GM18508 (cell line): ENCODE measurements around the gene MSLN.
"Not testable (repeated sequence)": the region's sequence is repeated elsewhere in the genome, so short reads cannot be mapped to it uniquely, and the experiment has no call there.

Source experiments
- ATAC-seq: cut with Tn5 transposase; IDR thresholded peaks from one replicate; pipeline ENCODE4 v1.9.1; 2021; ENCODE audit warnings: moderate number of reproducible peaks; ENCODE audit not compliant: insufficient read depth, unreplicated experiment

MSLN gene

DNA sequence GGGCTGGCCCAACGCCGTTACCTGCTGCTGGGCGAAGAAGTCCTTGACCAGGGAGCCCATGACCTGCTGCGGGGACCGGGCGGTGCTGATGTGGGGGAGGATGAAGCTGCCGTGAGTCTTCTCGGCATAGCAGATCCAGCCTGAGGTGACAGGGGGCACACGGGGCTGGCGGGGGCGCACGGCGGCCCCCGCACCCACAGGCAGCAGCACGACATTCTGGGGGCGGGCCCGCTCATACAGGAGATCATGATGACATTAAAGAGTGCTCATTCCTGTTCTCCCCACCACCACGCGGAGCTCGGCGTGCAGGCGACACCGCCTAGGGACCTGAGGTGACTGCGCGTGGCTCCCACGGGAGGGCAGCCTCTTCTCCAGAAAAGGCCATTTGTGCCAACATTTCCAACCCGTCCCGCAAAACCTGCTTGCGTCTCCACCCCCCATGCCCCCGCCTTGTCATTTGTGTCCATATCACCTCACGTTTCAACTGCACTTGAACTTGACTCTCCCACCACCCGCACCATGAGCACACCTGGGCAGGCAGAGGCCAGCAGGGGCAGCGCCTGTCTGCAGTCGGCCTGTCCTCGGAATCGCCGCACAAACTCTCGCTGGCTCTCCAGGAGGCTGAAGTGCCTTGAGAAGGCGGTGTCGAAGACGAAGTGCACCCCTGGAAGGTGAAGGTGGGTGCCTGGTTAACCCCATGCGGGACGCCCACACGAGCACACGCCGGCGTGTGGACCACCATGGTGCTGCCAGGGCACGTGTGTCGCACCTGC lies 26.1 kb upstream of the MSLN start:
- ATAC-seq, result no peak

GRCh38 chr16:734981-735881 lies 25.3 kb upstream of the MSLN start:
- no peak for ATAC-seq

DNA sequence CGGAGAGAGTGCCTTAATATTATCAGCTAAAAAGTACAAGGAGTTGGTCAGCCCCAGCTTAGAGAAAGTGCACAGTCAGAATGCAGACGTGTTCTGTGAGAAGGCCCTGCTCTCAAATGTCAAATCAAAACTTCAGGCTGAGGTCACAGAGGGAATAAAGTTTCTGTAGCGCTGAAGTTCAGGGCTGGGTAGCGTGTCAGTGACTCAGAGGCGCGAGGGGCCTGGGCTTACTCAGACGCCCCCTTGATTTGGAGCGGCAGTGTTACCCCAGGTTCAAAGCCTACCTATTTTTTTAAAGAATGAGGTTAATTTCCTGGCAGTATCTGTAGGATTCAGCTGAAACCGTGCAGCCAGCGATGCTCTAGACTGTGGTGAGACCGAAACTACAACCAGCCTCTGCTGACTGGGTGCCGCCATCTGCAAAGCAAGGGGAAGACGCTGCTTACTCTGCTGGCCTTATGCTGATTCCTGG lies 24.5 kb upstream of the MSLN start:
- ATAC-seq, result no peak

GRCh38 chr16:736936-737481 lies 23.5 kb upstream of the MSLN start:
- ATAC-seq, result no peak

GRCh38 chr16:739560-740458 lies 20.7 kb upstream of the MSLN start:
- no peak for ATAC-seq

DNA sequence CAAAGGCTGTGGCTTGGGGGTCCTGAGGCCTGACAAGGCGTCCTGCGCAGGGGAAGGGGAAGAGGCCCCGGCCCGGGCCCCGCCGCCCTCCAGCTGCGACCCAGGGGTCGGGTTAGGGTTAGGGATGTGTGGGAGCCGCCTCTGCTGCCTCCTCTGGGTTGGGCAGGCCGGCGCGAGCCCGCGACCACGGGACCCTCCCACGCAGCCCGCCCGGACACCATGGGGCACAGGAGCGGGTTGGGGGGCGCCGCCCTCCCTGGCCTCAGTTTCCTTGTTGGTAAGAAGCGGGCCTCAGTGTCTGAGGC lies 20.1 kb upstream of the MSLN start:
- no peak for ATAC-seq

DNA sequence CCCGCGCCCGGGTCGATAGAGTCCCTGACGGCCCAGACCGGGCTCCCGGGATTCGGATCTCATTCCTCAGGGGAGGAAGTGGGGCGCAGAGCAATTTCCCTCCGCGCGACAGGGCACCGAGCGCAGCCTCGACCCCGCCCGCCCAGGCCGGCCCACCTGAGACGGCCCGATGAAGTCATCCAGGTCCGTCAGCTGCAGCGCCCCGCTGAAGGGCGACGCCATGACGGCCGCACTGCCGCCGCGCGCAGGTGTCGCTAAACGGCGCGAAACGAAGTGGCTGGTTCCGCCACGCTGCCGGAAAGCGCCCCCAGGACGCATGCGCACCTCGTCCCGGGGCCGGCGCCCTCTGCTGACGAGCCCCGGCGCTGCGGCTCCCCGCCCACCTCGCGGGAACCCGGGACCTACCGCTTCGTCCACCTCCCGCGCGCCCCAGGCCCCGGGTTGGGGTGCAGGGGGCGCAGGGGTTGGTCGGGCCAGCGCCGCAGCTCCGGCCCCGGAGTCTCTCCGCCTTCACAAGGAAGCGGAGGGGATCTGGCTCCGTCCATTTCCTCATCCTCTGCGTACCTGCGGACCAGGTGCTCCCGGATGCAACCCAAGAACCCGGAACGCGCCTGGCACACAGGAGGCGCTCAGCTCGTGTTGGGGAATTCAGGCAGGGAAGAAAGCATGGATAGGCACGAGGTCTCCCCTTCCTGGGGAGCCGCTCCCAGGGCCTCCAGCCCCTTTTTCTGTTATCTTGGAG lies 19.6 kb upstream of the MSLN start, which contains the start of gene CIAO3:
TSS of gene CIAO3 (minus strand) at position 234 of the 742 bp plus-strand sequence. CDS start at position 222, 12 bp downstream.
- ATAC-seq, result no peak

GRCh38 chr16:741986-742629 lies 18.4 kb upstream of the MSLN start:
- ATAC-seq, result no peak

- ATAC-seq, result not testable (repeated sequence)
Measured at GRCh38 chr16:742894-743293, 17.6 kb upstream of the MSLN start.

DNA sequence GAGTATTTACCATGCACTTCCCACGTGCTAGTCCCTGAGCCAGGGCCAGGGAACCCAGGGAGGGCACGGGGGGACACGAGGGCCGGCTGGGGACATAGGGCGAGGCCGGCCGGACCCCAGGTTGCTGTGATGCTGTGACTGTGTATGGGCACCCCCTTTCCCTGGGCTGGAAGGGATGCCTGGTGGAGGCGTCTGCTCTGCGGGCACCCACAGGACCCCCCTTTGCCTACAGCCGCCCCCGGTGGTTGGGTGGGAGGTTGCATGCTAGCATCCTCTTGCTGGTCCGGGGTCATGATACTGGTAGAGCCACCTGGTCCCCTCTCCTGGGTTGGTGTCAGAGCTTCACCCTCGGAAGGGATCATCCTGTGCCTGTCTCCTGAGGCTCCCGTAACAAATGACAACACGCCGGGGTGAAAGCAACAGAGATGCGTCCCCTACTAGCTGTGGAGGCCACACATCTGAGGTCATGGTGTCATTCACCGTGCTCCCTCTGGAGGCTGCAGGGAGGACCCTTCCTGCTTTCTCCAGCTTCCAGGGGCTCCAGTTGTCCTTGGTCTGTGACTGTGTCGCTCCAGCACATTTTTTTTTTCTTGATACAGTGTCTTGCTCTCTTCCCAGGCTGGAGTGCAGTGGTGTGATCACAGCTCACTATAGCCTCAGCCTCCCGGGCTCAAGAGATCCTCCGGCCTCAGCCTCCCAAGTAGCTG lies 16.6 kb upstream of the MSLN start:
- no peak for ATAC-seq

DNA sequence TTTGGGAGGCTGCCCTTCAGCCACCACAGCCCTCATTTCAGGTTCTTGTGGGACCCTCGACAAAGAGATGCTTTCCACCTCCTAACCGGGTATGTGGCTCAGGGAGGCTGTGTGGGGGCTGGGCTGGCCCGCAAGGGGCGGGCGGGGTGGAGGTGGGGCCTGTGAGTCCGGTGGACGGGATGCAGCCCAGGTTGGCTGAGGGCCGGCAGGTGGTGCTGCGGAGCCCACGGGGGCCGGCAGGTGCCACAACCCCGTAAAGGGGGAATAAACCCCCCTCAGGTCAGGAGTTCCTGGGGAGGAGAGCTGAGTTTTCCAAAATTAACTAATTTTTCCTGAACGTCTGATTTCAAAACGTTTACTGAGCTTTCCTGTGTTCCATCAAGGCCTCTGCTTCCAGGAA lies 14.8 kb upstream of the MSLN start:
- no peak for ATAC-seq

DNA sequence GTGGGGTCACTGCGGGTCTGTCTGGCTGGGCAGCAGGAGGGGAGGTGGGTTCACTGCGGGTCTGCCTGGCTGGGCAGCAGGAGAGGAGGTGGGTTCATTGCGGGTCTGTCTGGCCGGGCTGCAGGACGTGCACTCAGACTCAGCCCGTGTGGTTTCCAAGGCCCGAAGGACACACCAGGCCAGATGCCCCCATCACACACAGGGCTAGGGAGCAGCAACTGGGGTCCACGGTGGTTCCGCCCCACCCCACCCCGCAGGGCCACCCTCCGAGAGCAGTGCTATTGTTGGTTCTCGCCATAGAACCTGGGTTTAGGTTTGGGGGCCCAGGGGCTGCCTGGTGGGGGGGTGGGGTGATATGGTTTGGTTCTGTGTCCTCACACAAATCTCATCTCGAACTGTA lies 13.9 kb upstream of the MSLN start:
- no peak for ATAC-seq

DNA sequence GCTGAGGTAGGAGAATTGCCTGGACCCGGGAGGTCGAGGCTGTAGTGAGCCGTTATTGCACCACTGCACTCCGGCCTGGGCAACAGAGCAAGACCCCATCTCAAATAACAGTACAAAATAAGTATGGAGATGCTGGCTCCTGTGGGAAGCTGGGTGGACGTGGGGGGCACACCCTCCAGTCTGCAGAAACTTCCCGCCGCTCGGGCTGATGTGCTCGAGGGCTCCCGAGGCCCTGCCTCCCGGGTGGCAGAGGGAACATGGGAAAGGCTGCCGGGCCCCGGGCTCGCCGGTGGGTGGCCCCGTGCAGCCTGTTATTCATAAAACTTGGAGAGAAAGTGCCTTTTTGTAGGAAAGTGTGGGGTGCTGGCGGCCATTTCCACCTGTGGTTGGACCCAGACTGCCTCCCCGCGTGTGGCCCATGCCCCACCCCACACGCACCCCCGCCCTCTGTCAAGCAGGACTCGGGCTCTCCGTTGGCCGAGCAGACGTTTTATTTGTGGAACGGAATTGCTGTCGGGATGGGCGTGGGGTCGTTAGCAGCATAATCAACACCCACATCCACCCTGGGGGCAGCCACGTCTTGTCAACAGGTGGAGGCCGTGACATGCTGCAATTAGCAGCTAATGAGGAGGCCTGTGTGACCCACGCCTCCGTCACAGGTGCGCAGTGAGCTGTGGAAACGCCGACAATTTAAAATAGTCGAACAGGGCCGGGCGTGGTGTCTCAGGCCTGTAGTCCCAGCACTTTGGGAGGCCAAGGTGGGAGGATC lies 12.4 kb upstream of the MSLN start:
- no peak for ATAC-seq

DNA sequence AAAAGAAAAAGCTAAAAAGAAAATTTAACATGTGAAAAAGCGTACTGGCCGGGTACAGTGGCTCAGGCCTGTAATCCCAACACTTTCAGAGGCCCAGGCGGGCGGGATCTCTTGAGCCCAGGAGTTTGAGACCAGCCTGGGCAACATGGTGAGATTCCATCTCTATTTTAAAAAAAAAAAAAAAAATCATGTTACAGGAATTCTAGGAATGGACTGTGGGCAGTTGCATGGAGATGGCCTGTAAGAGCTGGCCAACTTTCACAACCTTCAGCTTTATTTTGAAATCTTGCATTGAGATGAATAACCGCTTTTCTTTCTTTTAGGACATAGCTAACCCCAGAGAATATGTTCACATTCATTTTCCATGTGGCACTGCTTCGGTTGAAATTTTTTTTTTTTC lies 11.5 kb upstream of the MSLN start:
- ATAC-seq, result no peak

DNA sequence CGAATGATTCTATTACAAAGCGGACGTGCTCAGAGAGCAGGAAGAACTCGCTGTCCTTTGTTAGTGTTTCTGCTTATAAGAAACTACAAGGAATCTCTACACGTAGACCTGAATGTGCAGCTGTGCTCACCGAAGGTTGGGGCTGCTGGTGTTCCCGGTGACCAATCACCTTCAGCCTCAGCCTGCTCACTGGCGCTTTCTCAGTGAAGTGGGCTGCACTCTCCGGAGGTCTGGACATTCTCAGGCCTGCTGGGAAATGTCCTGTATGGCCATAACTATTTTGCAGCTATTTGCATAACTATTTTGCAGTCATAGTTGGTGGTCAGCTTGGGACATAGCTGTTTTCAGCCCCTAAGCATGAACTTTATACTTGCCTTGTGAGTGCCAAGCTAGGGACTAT lies 10.0 kb upstream of the MSLN start:
- ATAC-seq, result no peak

- no peak for ATAC-seq
Measured at GRCh38 chr16:751152-752006, 9.2 kb upstream of the MSLN start.

DNA sequence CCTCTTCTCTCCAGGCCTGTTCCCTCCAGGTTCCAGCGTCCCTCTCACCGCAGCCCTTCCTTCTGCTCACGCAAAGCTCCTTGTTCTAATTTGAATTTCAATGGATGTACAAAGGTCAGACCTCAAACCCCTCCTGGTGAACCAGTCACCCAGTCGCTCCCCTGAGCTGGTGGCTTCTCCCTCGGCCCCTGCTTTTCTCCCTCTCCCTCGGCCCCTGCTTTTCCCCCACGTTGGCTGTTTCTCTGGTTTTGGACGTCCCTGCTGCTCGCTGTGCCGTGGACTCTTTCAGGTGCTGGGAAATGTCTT lies 8.6 kb upstream of the MSLN start:
- ATAC-seq, result no peak
